K562 (cell line): ENCODE results near the gene CHCHD5. TPM values are rescaled to one million over a fixed set of nuclear protein-coding genes. Genes with fewer than 3 reads are reported as not detected.

Experiments used
- HMG20A ChIP-seq: fragments of 450-650 bp; formaldehyde crosslinking; conservative IDR thresholded peaks from 2 replicates; pipeline ENCODE4 v1.4.0; 2020; ENCODE audit warnings: mild to moderate bottlenecking, mixed read lengths
- PHF8 ChIP-seq: fragments of 200-600 bp; sonication (generic); IDR thresholded peaks from 2 replicates; pipeline ENCODE4 v1.6.1; 2012; ENCODE audit warnings: mixed run types, mild to moderate bottlenecking, inconsistent platforms, low read length, moderate library complexity, borderline replicate concordance
- PREB ChIP-seq: sonication (generic); formaldehyde crosslinking; IDR thresholded peaks from 2 replicates; pipeline ENCODE4 v1.8.1; 2023; ENCODE audit warnings: mild to moderate bottlenecking, missing genetic modification reagents
- PRPF4 ChIP-seq: fragments of 200-400 bp; formaldehyde crosslinking; IDR thresholded peaks from one replicate; pipeline ENCODE4 v1.6.1; 2017; ENCODE audit warnings: low read length, low read depth, mild to moderate bottlenecking; ENCODE audit not compliant: insufficient read depth, poor library complexity, severe bottlenecking
- SMAD3 ChIP-seq: fragments of 450-650 bp; formaldehyde crosslinking; conservative IDR thresholded peaks from 2 replicates; pipeline ENCODE4 v1.4.0; 2020; ENCODE audit warnings: mild to moderate bottlenecking
- ZBTB12 ChIP-seq: fragments of 250-450 bp; sonication (Bioruptor Pico); IDR thresholded peaks from 2 replicates; pipeline ENCODE4 v1.4.0; 2020
- ZKSCAN3 ChIP-seq: fragments of 250-450 bp; sonication (Bioruptor Pico); IDR thresholded peaks from 2 replicates; pipeline ENCODE4 v1.4.0; 2020
- ZNF121 ChIP-seq: sonication (generic); formaldehyde crosslinking; conservative IDR thresholded peaks from 2 replicates; pipeline ENCODE4 v1.8.0; 2022; ENCODE audit warnings: missing genetic modification reagents
- ZNF253 ChIP-seq: fragments of 250-450 bp; sonication (Bioruptor Pico); conservative IDR thresholded peaks from 2 replicates; pipeline ENCODE4 v1.6.1; 2021; ENCODE audit warnings: mild to moderate bottlenecking
- ZNF407 ChIP-seq: fragments of 450-650 bp; IDR thresholded peaks from 2 replicates; pipeline ENCODE4 v1.6.1; 2016; ENCODE audit warnings: low read depth
- ZSCAN29 ChIP-seq: fragments of 450-650 bp; IDR thresholded peaks from 2 replicates; pipeline ENCODE4 v1.6.1; 2017
- polyA plus RNA-seq, 8 experiments: library from polyadenylated mRNA; depleted of rRNA in 4 of 8; stranded (reverse) in 5 of 8; unstranded in 3 of 8; fragments of >200 nt; fragmentation: Nextera tagmentation in 2 of 8; fragmentation: Illumina TruSeq in 1 of 8; extraction: Ambion mirVana in 2 of 8; extraction: Trizol in 1 of 8; gene quantifications; 2 replicates each; pipeline versions ENCODE4 v1.2.1 to v1.2.3, GENCODE V29; 2011 to 2014; ENCODE audit warnings: inconsistent platforms in 1 of 8, missing spikeins in 1 of 8
- total RNA-seq, 7 experiments: library from RNA; depleted of rRNA in 6 of 7; stranded (reverse); fragments of >200 nt in 6 of 7; fragmentation: Illumina TruSeq in 2 of 7; extraction: Trizol in 2 of 7; gene quantifications; 2 replicates each; pipeline versions ENCODE4 v1.2.1 to v1.2.3, GENCODE V29; 2011 to 2021; ENCODE audit warnings: low replicate concordance in 1 of 7
- TF ChIP-seq, protein P1 (sequence below): fragments of 250-450 bp; sonication (Bioruptor Pico); IDR thresholded peaks from 2 replicates; pipeline ENCODE4 v1.9.0; 2021; ENCODE audit warnings: mild to moderate bottlenecking, inconsistent platforms
- TF ChIP-seq, protein P2 (sequence below): fragments of 450-650 bp; conservative IDR thresholded peaks from 2 replicates; pipeline ENCODE4 v1.6.1; 2016; ENCODE audit warnings: missing genetic modification characterization, low read depth, mild to moderate bottlenecking, missing compliant biosample characterization, moderate library complexity

CHCHD5 gene
- total and polyA plus RNA-seq, 9 of the 15 experiments (the other 6 are each of a cell fraction or from before 2014, with no cell fraction given), result 7.4 to 79.3 (median 33.4) TPM

- TF ChIP-seq ZNF407, result peak; percentile 88
- peak; percentile 45; the same call in 1 of the 2 replicates for TF ChIP-seq ZBTB12 (CRISPR knock-in tag)
- TF ChIP-seq, protein P1, sequence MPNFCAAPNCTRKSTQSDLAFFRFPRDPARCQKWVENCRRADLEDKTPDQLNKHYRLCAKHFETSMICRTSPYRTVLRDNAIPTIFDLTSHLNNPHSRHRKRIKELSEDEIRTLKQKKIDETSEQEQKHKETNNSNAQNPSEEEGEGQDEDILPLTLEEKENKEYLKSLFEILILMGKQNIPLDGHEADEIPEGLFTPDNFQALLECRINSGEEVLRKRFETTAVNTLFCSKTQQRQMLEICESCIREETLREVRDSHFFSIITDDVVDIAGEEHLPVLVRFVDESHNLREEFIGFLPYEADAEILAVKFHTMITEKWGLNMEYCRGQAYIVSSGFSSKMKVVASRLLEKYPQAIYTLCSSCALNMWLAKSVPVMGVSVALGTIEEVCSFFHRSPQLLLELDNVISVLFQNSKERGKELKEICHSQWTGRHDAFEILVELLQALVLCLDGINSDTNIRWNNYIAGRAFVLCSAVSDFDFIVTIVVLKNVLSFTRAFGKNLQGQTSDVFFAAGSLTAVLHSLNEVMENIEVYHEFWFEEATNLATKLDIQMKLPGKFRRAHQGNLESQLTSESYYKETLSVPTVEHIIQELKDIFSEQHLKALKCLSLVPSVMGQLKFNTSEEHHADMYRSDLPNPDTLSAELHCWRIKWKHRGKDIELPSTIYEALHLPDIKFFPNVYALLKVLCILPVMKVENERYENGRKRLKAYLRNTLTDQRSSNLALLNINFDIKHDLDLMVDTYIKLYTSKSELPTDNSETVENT, result no peak; the same call in 1 of the 2 replicates
- TF ChIP-seq ZSCAN29, result no peak
- peak; percentile 88 for TF ChIP-seq PHF8
- TF ChIP-seq PRPF4, result no peak
- no peak for TF ChIP-seq ZNF121 (CRISPR knock-in tag)
- no peak for TF ChIP-seq ZNF253 (CRISPR knock-in tag)
- no peak for TF ChIP-seq HMG20A (CRISPR knock-in tag)
- TF ChIP-seq SMAD3 (CRISPR knock-in tag), result no peak
- no peak for TF ChIP-seq ZKSCAN3
- no peak for TF ChIP-seq PREB (CRISPR knock-in tag)
- TF ChIP-seq, protein P2, sequence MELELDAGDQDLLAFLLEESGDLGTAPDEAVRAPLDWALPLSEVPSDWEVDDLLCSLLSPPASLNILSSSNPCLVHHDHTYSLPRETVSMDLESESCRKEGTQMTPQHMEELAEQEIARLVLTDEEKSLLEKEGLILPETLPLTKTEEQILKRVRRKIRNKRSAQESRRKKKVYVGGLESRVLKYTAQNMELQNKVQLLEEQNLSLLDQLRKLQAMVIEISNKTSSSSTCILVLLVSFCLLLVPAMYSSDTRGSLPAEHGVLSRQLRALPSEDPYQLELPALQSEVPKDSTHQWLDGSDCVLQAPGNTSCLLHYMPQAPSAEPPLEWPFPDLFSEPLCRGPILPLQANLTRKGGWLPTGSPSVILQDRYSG (tag), result no peak
Measured at GRCh38 chr2:112584134-112584890, at the start of gene CHCHD5 (continued).
